Motor neuron (in vitro differentiated cells): ENCODE data around the gene NR2F1-AS1. TPM values are rescaled to one million over a fixed set of nuclear protein-coding genes. Genes with fewer than 3 reads are reported as not detected.
"Not testable (repeated sequence)": the region's sequence is repeated elsewhere in the genome, so short reads cannot be mapped to it uniquely, and the experiment has no call there.

ENCODE experiments used
- ATAC-seq, 8 experiments: fragments of 200-7000 bp; cut with Tn5 transposase; replicated peaks in 6 of 8; 2 replicates each; pipeline ENCODE4 v1.8.0; 2021; ENCODE audit warnings: mild to moderate bottlenecking in 8 of 8, moderate library complexity in 8 of 8
- H3K27ac ChIP-seq, 2 donors: fragments of 250-450 bp; sonication (Bioruptor Pico); 2 replicates each; pipeline ENCODE4 v1.9.0; 2021; ENCODE audit warnings: antibody characterized with exemption in 2 of 2, mild to moderate bottlenecking in 2 of 2, moderate library complexity in 1 of 2
- H3K4me1 ChIP-seq, 2 donors: fragments of 250-450 bp; sonication (Bioruptor Pico); replicated peaks in 1 of 2; 2 replicates each; pipeline ENCODE4 v1.6.1; 2021; ENCODE audit warnings: antibody characterized with exemption in 2 of 2, mild to moderate bottlenecking in 2 of 2, moderate library complexity in 1 of 2
- H3K4me3 ChIP-seq, 5 donors: fragments of 250-450 bp; sonication (Bioruptor Pico); 2 replicates each; pipeline ENCODE4 v1.9.0; 2021; ENCODE audit warnings: antibody characterized with exemption in 5 of 5, mild to moderate bottlenecking in 5 of 5, moderate library complexity in 4 of 5
- WGBS, 10 experiments: fragments of 450-650 bp; shearing (Covaris generic); methylation state at CpG; one replicate each; pipeline ENCODE4 v1.0.0; 2022; 5-methylcytosine and 5-hydroxymethylcytosine counted together
- in situ Hi-C, 9 experiments: fragments of 400-800 bp; cut with MboI; loops; one replicate each; pipeline ENCODE4 v1.15.0; 2021; ENCODE audit warnings: low sequenced_read_pairs in 9 of 9, low pct_unique_long_range_greater_than_20kb in 2 of 9; ENCODE audit not compliant: unreplicated experiment in 9 of 9
- total RNA-seq, 8 experiments: library from RNA; unstranded; fragments of 300-600 nt; gene quantifications; 2 replicates each; pipeline versions ENCODE4 v1.2.3 to v1.2.4, GENCODE V29; 2022

The NR2F1-AS1 gene
- total RNA-seq, 8 experiments from 2014 or later = 2.7 to 62.0 (median 51.1) TPM

DNA sequence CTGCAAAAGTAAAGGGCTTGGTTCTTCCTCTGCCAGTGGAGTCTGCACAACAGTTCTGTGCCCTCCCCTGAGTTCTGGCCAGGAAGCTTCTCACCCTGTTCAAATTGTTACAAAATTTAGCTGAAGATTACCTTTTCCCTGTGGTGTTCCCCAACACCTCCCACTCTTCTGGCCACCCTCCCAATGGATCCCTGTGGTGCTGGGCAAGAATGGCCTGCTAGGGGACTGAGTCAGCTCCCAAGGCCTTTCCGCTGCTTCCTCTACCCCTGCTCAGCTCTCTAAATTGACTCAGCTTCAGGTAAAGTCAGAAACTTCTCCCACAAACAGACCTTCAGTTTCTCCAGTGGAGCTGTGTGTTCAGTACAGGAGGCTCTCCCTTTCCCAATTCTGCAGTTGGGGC, 186.0 kb downstream of the NR2F1-AS1 start:
- H3K4me1 ChIP-seq = peaks cover 0 to 4% of the 10 kb centered on the region in 2 donors
- no peak overlapping the region for H3K27ac ChIP-seq
- no peak overlapping the region for H3K4me3 ChIP-seq
- no peak for ATAC-seq
- in situ Hi-C loops = no loop called here
- WGBS, 10 experiments = 100% methylated on average over 1 of the region's 1 CpG; no CpG with 5 or more reads in 9 of the 10 experiments

DNA sequence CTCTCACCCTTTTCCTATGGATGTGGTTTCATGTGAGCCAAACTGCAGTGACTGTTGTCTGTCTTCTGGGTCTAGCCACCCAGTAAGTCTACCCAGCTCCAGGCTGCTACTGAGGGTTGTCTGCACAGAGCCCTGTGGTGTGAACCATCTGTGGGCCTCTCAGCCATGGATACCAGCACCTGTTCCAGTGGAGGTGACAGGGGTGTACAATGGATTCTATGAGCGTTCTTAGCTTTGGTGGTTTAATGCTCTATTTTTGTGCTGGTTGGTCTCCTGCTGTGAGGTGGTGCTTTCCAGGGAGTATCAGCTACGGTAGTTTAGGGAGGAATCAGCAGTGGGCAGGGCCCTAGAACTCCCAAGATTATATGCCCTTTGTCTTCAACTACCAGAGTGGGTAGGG, 186.7 kb downstream of the NR2F1-AS1 start:
- Histone ChIP-seq H3K4me3 (no peak overlapping the region), H3K4me1 (peaks cover 0 to 4% of the 10 kb centered on the region in 2 donors), H3K27ac (no peak overlapping the region)
- in situ Hi-C loops = no loop called here
- no peak for ATAC-seq
- WGBS, 10 experiments = 67 to 100% (median 92%) methylated on average over 1 to 2 of the region's 2 CpGs; no CpG with 5 or more reads in 4 of the 10 experiments

DNA sequence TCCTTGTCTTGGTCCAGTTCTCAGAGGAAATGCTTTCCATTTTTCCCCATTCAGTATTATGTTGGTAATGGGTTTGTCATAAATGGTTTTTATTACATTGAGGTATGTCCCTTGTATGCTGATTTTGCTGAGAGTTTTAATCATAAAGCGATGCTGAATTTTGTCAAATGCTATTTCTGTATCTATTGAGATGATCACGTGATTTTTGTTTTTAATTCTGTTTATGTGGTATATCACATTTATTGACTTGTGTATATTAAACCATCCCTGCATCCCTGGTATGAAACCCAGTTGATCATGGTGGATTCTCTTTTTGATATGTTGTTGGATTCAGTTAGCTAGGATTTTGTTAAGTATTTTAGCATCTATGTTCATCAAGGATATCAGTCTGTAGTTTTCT, 189.8 kb downstream of the NR2F1-AS1 start:
- in situ Hi-C loops, H3K27ac ChIP-seq, ATAC-seq, H3K4me3 ChIP-seq, H3K4me1 ChIP-seq: not testable (repeated sequence)
- WGBS, 10 experiments = 86 to 100% (median 95%) methylated on average over 1 to 2 of the region's 2 CpGs; no CpG with 5 or more reads in 2 of the 10 experiments

DNA sequence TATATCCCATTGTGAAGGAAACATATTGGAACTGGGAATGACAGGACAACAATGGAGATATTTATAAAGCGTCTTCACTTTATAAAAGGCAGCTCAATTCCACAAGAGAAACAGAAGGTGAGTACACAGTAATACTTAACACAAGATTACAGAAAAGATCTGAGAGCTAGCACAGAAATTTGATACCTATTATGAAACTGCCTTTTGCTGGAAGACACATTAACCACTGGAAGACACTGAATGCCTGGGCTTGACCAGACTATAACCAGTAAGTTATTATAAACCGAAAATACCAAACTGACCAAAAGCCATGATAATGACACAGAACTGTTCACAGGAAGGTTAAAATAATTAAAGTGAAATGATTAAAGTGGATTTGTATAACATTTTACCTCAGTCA, 195.4 kb downstream of the NR2F1-AS1 start:
- in situ Hi-C loops = no loop called here
- peaks cover 5 to 21% of the 10 kb centered on the region in 2 donors for H3K4me1 ChIP-seq
- no peak for ATAC-seq
- no peak overlapping the region for H3K27ac ChIP-seq
- H3K4me3 ChIP-seq = no peak overlapping the region
- 59 to 100% (median 75%) methylated on average over 1 to 2 of the region's 2 CpGs; no CpG with 5 or more reads in 1 of the 10 experiments for WGBS, 10 experiments

DNA sequence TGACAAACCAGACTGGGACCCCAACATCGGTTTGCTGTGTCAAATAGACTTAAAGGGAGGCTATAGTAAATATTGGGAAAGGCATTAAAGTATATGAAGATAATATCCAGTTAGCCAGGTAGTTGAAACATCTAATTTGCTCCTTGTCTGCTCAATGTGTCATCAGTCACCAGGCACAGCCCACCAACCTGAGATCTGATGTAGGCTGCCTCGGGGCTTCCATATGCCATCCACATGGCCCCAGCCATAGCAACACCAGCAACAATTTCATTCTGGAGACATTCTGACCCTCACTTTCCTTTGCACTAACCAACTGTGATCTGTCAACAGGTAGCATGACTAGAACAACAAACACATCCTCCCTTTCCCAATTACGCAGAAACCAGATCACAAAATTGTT, 196.0 kb downstream of the NR2F1-AS1 start:
- 42 to 100% (median 95%) methylated on average over 1 to 3 of the region's 3 CpGs; no CpG with 5 or more reads in 1 of the 10 experiments for WGBS, 10 experiments
- in situ Hi-C loops = no loop called here
- no peak overlapping the region for H3K4me3 ChIP-seq
- peaks cover 5 to 21% of the 10 kb centered on the region in 2 donors for H3K4me1 ChIP-seq
- peak in 1 of 8 experiments; percentile 53 for ATAC-seq
- H3K27ac ChIP-seq = no peak overlapping the region

DNA sequence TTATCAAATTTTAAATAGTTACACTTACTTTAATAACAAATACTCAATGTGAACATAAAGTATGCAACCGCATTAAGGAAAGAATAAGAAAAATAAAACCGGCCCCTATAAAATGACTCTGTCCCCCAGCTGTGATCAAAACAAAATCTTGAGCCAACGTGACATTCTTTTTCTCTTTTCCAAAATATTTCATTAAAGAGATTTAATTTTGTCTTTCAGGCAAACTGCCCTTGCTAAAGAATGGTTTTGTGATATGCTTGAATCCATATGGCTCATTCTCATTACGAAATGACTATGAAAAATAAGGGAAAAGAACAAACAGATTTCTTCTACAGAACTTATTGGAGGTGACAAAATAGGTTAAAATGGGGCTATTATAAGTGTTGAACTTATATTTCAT, 197.0 kb downstream of the NR2F1-AS1 start:
- Histone ChIP-seq H3K27ac (no peak overlapping the region), H3K4me1 (peaks cover 5 to 21% of the 10 kb centered on the region in 2 donors), H3K4me3 (no peak overlapping the region)
- no peak for ATAC-seq
- in situ Hi-C loops = no loop called here
- 62 to 100% (median 98%) methylated on average over 2 to 4 of the region's 4 CpGs for WGBS, 10 experiments

DNA sequence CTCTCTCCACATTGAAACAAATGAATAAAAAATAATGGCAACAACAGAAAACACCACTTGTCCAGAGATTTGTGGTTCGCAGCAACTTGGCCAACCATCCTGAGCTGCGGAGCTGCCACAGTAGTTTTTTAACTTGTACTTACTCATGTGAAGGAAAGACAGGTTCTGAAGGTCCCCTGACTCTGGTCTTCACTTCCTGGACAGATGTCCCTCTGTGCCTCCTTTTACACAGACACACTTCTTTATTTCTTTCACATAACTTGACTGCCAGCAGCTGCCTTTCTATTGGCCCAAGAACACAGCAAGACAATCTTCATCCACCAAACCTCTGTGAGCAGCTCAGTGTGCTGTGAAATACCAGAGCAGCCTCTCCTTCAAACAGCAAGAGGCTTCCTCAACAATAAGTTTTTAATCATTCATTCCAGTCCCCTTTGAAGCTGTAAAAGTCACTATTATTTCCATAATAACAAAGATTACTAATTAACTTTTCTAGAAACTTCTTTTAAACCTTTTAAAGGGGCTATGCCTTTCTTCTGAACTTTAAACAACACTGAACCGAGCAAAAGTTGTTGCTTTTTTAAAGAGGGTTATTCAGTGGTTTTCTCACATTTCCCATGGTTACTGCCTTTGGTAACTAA, 198.7 kb downstream of the NR2F1-AS1 start:
- WGBS, 10 experiments = 0 to 63% (median 56%) methylated on average over 1 to 3 of the region's 3 CpGs; no CpG with 5 or more reads in 1 of the 10 experiments
- in situ Hi-C loops = no loop called here
- H3K27ac ChIP-seq = no peak overlapping the region

DNA sequence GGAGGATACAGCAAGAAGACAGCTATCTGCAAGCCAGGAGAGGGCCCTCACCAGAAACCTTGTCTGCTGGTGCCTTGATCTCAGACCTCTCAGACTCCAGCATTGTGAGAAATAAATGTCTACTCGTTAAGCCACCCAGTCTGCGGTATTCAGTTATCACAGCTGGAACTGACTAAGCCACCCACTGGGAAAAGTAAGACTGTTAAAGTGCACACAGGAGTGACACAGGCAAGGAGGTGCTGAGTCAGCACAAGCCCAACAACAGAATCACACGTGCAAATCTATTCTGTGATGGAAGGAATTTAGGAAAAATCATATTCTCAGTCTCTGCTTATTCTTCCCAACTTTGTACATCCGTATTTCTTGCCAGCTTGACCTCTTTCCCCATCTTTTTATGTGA, 200.0 kb downstream of the NR2F1-AS1 start:
- Histone ChIP-seq H3K4me3 (no peak overlapping the region), H3K27ac (no peak overlapping the region), H3K4me1 (peaks cover 5 to 27% of the 10 kb centered on the region in 2 donors)
- ATAC-seq = no peak
- WGBS, 10 experiments = 20 to 80% (median 51%) methylated on average over 1 to 4 of the region's 4 CpGs; no CpG with 5 or more reads in 1 of the 10 experiments
- in situ Hi-C loops = no loop called here

More for the DNA sequence above, 198.7 kb downstream of the NR2F1-AS1 start:
- Histone ChIP-seq H3K4me3 (no peak overlapping the region), H3K4me1 (peaks cover 5 to 27% of the 10 kb centered on the region in 2 donors)
- ATAC-seq = no peak

DNA sequence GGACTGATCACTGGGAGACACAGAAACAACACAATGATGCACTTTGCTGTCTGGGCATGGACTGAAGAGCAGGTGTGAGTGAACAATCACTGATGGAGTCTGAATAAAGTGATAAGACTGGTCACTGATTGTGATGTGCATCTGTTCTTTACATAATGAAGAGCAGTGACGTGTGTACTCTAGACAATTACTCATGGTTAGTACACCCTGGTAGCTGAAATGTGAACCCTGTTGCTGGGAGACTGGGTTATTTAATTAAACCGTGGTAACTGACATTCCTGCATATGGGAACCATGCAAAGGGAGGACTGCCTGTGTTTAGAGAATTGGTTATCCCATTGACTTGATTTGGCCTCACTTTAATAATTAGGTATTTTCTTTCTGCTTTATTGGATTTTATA, 202.9 kb downstream of the NR2F1-AS1 start:
- no peak overlapping the region for H3K27ac ChIP-seq
- 0 to 17% (median 0%) methylated on average over 1 to 2 of the region's 2 CpGs; no CpG with 5 or more reads in 3 of the 10 experiments for WGBS, 10 experiments
- H3K4me1 ChIP-seq = peaks cover 4 to 16% of the 10 kb centered on the region in 2 donors
- in situ Hi-C loops = no loop called here
- ATAC-seq = peak; percentile 64 to 99 (median 90)
- H3K4me3 ChIP-seq = no peak overlapping the region

DNA sequence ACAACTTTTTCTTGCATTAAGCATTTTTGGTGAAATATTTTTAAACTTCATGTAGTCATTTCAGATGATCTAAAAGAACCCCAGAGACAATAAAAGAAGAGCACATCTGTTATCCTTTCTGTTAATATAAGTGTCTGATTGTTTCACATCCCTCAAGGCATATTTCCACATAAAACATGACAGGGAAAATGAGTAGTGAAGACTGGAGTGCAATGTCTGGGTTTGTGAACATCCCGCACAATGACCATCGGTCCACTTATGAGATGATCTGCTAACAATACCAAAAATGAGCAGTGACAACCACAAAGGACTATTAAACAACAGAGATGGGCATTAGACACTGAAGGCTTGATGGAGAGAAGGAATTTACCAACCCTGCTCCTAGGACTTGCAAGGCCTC, 209.1 kb downstream of the NR2F1-AS1 start:
- ATAC-seq = no peak
- H3K27ac ChIP-seq = no peak overlapping the region
- H3K4me3 ChIP-seq = no peak overlapping the region
- H3K4me1 ChIP-seq = no peaks in the 10 kb centered on the region
- in situ Hi-C loops = no loop called here
- WGBS, 10 experiments = 0 to 100% (median 89%) methylated on average over 1 to 2 of the region's 2 CpGs; no CpG with 5 or more reads in 3 of the 10 experiments

DNA sequence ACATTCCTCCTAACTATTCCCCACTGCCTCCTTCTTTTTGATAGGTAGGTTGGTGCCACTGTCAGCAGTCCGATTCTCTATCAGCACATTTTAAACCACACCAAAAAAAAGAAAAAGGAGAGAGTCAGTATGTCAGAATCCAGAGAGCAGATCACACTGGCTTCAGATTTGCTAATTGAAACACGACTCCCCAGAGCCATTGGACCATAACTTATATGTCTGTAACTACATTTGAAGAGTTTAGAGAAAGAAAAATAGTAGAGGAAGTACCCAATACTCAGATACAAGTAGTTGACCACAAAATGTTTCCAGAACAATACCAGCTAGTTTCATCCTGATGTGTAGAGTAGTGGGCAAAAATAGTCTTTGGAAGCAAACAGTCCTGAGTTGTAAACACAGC, 216.6 kb downstream of the NR2F1-AS1 start:
- peak in 1 of 8 experiments; percentile 23 for ATAC-seq
- WGBS, 10 experiments = 14 to 100% (median 75%) methylated on average over 1 to 2 of the region's 2 CpGs; no CpG with 5 or more reads in 1 of the 10 experiments
- Histone ChIP-seq H3K27ac (no peak overlapping the region), H3K4me1 (no peaks in the 10 kb centered on the region), H3K4me3 (no peak overlapping the region)
- in situ Hi-C loops = no loop called here

DNA sequence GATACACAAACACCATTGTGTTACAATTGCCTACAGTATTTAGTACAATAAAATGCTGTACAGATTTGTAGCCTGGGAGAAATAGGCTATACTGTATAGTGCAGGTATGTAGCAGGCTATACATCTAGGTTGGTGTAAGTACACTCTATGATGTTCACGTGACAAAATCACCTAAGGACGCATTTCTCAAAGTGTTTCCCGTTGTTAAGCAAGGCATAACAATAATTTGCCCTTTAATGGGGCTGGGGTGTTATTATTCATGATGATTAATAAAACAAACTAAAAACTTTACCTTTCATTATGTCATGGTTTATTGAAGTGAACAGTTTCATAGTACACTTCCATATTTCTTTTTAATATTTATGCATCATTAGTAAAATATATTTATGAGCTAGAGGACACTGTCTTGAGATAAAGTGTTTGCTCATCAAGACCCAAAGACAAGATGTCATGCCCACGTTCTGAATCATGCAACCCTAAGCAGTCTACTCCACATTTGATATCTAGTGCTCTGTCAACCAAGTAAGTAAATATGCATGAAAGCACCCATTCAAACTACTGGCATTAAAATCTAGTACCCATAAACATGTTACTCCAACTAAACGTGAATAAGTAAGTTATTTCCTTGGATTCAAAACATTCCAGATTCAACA, 220.5 kb downstream of the NR2F1-AS1 start:
- no peak overlapping the region for H3K27ac ChIP-seq
- no peak overlapping the region for H3K4me3 ChIP-seq
- no peak for ATAC-seq
- WGBS, 10 experiments = 33 to 100% (median 75%) methylated on average over 1 to 5 of the region's 5 CpGs
- H3K4me1 ChIP-seq = no peaks in the 10 kb centered on the region
- in situ Hi-C loops = no loop called here

DNA sequence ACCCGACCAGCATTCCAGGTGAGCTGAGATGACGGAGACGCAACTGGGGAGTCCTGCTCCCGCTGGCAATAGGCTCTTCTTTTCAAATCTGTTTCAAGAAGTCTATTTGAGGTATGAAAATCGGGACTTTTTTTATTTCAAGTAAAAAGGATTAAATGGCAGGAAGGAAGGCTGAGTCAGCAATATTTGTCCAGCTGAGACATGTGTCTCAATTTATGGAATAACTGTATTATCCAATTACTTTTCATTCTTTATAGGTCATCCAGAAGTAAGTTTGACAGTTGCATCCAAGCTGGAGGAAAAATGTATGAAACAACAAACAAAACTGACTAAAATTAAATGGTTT, 221.1 kb downstream of the NR2F1-AS1 start:
- 83 to 100% (median 93%) methylated on average over 1 to 5 of the region's 5 CpGs; no CpG with 5 or more reads in 5 of the 10 experiments for WGBS, 10 experiments
- Histone ChIP-seq H3K4me1 (no peaks in the 10 kb centered on the region), H3K27ac (no peak overlapping the region), H3K4me3 (no peak overlapping the region)
- ATAC-seq = no peak
- in situ Hi-C loops = no loop called here
